Smooth muscle cell of the brain vasculature (primary cell): ENCODE data around the gene OR7A5.
A peak's percentile ranks its signal among the peaks of the same experiment; 100 is the strongest.
"Not testable (repeated sequence)": the region's sequence is repeated elsewhere in the genome, so short reads cannot be mapped to it uniquely, and the experiment has no call there.

ENCODE experiments used
- DNase-seq: peaks from one replicate; pipeline ENCODE4 v3.0.0-alpha.2; 2012; ENCODE audit warnings: low read depth, low spot score

Gene OR7A5

DNA sequence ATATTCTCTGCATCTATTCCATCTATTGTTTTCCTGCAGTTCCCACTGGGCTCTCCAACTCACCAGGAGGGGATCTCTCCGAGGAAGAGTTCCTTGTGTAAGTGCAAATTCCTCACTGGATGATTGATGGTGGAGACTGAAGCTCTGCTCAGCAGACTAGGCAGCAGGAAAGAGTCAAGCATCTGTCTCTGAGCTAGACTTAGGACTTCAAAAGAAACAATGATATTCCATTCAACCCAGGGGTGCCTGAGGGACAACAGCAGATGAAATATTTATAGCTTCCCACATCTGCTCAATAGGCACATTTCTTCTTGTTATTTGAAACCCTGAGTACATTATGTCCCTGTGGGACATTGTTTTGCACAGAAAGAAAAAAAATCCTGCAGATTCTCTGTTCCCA is at the start of gene OR7A5, which contains the start of gene OR7C1:
OR7A5 (minus strand) TSS at position 175 of the 400 bp plus-strand sequence. CDS start 6,944 bp downstream, outside the sequence.
OR7C1 (minus strand) TSS at position 175 of the 400 bp plus-strand sequence. CDS start 35,049 bp downstream, outside the sequence.
- peak; percentile 3 for DNase-seq

DNA sequence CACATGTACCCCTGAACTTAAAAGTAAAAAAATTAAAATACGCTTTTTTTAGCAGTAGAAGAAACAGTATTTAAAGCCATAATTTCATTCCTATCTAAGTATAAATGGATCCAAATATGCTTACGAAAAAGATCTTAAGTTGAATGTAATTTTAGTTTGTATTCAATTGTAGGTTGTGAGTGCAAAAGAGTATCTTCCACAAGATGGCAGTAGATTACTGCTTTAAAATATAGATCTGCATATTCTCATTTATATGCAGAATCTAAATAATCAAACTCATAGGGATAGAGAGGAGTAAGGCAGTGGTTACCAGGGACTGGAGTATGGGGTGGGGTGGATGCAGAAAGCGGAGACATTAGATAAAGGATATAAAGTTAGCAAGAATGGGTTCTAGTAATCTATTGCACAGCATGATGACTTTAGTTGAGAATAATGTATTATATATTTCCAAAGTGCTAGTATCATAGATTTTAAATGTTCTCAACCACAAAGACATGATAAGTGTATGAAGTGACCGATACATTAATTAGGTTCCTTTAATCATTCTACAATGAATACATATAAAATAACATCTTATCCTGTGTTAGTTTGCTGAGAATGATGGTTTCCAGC is 36.7 kb upstream of the OR7A5 start:
- no peak for DNase-seq

DNA sequence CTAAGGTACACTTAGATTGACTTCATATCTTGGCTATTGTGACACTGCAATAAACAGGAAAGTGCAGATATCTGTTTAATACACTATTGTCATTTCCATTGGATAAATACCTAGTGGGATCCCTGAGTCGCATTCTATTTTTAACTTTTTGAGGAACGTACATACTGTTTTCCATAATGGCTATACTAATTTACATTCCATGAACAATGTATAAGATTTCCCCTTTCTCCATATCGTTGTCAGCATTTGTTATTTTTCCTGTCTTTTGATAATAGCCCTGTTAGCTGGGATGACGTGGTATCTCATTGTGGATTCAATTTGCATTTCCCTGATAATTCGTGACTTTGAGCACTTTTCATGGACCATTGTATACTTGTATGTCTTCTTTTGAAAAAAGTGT is 33.5 kb upstream of the OR7A5 start:
- DNase-seq, result no peak

DNA sequence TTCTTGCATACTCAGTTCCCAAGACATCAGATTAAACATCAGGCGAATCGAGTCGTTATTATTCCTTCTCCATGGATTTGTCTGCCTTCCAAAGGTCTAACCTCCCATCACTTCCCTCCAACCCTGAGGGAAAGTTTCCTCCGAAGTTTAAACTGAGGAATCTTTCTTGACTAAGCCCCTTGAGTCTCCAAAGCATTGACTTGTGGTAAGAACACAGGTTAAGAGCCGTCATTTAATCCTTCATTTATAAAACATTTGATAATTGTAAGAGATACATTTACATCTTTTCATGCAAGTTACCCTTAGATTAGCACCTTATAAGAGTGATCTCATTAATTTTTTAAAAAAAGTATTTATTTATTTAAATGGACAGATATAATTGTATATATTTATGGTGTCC is 13.8 kb upstream of the OR7A5 start, which contains the start of gene OR7A10:
OR7A10 (minus strand) TSS at position 101 of the 400 bp plus-strand sequence. CDS start 7,045 bp downstream, outside the sequence.
- DNase-seq, result no peak

DNA sequence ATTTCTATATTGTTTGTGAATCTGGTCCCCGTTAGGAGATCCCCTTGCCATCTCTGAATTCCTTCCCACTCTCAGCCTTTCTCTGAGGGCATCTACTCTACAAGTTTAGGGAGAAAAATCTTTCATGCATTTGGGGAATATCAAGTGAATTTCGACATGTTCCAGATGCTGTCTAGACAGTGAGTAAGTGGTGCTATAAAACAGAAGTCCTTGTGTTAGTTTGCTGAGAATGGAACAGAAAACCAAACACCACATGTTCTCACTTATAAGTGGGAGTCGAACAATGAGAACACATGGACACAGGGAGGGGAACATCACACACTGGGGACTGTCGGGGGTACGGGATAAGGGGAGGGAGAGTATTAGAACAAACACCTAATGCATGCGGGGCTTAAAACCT is 8.6 kb upstream of the OR7A5 start:
- DNase-seq, result no peak

DNA sequence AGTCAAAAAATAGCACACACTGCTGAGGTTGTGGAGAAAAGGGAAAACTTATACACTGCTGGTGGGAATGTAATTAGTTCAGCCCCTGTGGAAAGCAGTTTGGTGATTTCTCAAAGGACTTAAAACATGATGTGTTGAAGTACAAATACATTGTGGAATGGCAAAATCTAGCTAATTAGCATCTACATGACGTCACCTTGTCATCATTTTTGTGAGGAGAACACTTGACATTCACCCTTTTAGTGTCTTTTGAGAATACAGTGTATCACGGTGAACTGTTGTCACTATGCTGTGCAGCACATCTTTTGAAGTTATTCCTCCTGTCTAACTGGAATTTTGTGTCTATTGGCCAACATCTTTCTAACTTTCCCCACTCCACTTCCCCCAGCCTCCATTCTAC is 8.2 kb upstream of the OR7A5 start:
- no peak for DNase-seq

DNA sequence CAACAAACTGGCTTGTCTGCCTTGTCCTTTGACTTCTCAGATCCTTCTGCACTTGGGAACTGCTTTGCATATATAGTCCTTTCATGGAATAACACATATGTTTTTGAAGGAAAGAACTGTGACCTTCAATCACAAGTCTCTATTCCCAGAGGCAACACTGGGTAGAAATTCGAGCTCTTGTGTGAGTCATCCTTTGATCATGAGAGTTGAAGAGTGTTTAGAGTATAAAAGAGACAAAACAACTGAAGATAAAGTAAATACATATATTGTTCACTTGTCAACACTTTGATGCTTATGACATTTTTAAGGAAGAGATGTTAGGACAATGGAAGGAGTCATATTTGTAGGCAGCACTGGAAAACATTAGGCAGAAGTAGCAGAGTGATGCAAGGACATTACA is 5.2 kb upstream of the OR7A5 start:
- DNase-seq, result no peak

DNA sequence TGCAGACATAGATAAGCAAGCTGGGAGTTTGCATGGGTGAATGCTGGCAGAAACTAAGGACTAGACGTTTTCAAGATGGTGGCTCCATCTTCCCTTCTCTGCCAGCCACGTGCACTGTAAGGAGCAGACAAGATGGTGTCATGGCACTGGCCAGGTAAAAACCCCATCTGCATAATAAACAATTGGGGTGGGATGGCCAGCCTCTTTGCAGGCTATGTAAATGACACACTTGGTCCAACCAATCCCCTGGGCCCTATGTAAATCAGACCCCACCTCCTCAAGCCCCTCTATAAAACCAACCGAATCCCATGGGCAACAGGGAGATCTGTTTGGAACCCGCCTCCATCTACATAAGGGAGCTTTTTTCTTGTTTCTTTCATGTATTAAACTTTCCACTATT is 2.4 kb upstream of the OR7A5 start:
- DNase-seq, result no peak

DNA sequence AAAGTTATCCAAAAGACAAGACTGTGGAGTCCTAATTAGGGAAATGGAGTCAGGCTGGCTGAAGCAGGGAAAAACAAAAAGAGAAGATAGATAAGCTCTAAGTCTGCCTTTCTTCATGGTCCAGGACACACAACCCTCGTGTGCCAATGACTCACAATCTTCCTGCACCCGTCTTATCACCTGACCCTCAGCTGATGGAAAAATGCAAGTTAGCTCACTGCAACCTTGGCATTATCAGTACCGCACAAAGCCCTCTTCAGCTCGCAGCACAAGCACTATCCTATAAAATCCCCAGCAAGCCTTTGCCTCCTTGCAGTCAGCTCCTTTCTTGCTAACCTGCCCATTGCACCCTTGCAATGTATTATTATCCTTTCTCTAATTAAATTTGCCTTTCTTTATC is 4.3 kb downstream of the OR7A5 start:
- DNase-seq, result no peak

DNA sequence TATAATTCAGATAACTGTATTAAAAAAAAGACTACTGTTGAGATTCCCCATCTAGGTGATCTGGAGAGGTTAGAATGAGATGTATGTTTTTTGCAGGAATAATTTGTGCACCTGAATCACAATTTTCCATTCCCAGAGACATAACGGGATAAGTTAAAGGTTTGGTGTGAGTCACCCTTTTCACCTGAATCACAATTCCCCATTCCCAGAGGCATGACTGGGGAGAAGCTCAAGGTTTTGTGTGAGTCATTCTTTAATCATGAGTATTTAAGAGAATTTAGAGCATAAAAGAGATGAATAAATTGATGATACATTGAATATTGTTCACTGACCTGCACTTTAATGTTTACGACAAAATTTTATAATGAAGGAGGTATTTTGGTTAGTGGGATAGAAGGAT is 9.0 kb downstream of the OR7A5 start:
- DNase-seq, result no peak

DNA sequence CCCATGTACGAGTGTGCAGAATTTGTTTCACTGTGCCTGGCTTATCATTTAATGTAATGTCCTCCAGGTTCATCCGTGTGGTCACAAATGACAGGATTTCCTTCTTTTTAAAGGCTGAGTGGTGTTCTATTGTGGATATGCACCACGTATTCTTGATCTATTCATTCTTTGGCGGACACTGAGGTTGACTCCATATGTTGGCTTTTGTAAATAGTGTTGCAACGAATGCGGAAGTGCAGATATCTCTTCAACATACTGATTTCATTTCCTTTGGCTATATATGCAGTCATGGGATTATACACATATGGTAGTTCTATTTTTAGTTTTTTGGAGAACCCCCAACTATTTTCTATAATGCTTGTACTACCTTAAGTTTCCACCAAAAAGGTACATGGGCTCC is 13.0 kb downstream of the OR7A5 start:
- no peak for DNase-seq

DNA sequence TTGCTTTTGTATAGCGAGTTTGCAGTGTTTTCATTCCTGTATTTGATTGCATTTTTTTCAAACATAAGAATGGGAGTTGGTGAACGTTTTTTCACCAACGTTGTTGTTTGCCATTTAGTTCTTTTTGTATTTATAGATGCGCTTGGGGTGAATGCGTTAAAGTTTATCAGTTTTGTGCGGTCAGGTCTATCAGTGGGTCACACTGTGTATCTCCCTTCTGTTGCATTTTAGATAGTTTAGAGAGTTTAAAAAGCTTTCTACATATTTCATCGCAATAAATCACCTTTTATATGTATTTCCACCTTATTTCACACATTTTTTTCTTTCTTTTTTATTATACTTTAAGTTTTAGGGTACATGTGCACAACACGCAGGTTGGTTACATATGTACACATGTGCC is 16.4 kb downstream of the OR7A5 start:
- no peak for DNase-seq

DNA sequence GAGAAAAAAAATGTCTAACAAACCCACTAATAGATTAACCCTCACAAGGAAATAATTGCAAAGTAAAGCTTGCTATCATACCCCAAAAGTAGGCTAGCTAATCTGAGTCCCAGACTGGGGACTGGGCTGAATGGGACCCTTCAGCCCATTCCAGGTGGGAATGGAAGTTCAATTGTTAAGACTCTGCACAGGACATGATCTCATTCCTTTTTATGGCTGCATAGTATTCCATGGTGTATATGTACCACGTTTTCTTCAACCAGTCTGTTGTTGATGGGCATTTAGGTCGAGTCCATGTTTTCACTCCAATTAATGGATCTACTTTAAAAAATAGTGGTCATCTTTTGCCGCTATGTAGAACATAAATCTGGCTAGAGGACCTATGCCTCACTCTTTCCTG is 17.9 kb downstream of the OR7A5 start:
- no peak for DNase-seq

DNA sequence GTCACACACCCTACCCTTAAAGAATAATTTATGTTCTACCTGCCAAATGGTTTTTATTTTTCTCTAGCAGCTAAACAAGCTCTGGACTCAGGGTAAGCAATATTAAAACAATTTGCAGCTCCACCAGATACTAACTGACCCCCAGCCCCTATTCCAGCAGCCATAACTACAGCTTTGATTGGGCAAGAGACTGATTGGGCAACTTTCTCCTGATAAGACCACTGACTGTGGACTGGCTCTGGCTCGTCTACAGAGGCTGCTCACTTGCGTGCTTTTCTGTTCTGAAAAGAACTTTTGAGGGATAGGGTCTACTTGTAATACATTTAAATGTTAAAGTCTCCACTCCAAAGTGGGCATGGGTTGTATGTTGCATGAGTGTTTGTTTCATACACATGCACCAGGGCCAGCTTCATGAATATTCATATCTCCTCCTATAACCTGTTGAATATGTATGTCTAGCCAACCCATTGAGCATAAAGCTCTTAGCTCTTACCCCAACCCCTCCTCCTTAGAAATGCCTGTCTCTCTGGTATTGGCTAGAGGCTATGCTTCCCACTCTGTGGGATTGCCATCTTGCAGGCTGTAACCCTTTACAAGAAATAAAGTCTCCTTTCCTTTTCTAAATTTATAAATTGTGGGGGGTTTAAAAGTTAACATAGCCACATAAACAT is 19.9 kb downstream of the OR7A5 start:
- DNase-seq, result no peak

DNA sequence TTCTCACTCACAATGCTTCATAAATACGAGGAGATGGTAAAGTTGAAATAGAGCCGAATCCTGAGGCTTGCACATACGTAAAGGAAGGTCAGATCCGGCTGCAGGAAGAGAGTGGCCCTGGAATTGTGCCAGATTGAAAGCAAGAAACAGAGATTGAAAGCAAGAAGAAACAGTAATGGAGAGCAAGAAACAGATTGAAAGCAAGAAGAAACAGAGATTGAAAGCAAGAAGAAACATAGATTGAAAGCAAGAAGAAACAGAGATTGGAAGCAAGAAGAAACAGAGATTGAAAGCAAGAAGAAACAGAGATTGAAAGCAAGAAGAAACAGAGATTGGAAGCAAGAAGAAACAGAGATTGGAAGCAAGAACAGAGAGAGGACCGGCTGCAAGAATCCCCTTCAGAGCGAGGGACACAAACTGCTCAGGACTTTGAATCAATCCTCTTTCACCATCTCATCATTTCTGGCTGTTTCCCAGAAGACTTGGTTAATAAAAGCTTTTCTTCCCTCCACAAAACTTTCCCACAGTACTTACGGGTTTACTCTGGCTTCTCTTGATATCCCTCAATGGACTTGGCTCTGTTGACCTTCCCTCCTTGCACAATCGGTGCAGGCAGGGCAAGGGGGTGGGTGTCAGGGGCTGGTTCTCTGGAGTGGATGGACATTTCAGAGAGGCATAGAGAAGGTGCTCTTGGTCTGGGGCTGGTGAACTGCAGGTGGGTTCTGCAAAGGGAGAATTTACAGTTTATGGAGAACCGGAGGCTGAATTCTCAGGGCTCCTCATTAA is 25.5 kb downstream of the OR7A5 start:
- no peak for DNase-seq

DNA sequence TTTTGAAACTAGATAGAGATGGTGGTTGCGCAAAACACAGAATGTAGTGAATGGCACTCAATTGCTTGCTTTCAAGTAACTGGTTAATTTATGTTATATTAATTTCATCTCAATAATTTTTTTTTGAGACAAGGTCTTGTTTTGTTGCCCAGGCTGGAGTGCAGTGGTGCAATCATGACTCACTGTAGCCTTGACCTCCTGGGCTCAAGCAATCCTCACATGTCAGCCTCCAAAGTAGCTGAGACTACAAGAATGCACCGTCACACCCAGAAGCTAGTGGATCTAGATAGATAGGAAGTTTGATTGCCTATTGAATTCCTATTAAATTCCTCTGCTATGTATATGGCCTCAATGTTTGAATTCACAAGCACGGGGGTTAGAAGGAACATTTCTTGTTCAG is 30.2 kb downstream of the OR7A5 start:
- no peak for DNase-seq

DNA sequence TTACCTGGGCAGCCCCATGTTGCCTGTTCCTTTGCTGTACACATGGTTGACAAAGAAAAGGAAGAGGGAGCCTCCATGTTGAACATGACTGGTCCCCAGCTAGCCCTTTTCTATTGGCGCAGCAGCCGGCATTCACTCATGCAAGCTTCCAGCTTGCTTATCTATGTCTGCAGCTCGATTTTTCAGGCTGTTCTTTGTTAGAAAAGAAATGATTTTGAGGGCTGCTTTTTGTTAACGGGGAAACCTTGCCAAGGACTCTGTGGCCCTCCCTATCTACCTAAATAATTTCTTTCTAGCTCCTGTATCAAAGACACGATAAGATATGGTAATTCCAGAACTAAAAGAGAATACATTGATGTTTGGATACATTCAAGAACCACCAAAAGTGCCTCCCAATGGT is 36.2 kb downstream of the OR7A5 start:
- DNase-seq, result no peak

DNA sequence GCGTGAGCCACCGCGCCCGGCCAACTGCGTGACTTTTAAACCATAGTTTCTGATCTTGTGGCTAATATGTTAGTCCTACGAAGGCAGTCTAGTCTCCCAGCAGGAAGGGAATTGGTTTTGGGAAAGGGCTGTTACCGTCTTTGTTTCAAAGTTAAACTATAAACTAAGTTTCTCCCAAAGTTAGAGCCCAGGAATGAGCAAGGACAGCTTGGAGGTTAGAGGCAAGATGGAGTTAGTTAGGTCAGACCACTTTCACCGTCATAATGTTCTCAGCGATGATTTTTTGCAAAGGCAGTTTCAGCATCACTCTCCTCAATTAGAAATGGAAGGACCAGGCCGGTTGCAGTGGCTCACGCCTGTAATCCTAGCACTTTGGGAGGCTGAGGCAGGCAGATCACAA is 39.0 kb downstream of the OR7A5 start:
- no peak for DNase-seq

DNA sequence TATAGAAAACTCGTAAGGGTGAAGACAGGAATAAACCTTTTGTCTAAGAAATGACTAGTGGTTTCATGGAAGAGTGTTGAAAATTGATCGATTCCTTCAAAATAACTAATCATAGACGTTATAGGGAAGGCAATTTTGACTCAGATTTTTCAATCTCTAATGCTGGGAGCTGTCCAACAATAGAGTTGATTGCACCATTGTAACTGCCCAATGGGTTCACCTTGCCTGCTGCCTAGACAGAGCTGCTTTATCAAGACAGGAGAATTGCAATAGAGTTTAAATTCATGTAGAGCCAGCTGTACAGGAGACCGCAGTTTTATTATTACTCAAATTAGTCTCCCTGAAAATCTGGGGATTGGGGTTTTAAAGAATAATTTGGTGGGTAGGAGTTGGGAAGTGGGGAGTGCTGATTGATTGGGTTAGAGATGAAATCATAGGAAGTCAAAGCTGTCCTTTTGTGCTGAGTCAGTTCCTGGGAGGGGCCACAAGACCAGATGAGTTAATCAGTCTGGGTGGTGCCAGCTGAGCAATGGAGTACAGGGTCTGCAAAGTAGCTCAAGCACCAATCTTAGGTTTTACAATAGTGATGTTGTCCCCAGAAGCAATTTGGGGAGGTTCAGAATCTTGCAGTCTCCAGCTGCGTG is 39.8 kb downstream of the OR7A5 start:
- DNase-seq, result no peak

DNA sequence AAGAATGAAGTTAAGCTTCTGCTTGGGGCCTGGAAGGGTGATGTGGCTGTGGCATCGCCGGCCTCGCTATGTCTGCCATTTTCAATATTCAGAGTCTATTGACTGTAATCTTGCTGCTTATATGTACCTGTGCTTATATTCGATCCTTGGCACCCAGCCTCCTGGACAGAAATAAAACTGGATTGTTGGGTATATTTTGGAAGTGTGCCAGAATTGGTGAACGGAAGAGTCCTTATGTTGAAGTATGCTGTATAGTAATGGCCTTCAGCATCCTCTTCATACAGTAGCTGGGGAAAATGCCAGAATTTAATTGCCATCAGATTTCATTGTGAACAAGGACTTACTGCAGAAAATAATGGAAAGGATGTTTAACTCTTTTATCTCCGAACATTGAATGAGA is 42.7 kb downstream of the OR7A5 start:
- not testable (repeated sequence) for DNase-seq

DNA sequence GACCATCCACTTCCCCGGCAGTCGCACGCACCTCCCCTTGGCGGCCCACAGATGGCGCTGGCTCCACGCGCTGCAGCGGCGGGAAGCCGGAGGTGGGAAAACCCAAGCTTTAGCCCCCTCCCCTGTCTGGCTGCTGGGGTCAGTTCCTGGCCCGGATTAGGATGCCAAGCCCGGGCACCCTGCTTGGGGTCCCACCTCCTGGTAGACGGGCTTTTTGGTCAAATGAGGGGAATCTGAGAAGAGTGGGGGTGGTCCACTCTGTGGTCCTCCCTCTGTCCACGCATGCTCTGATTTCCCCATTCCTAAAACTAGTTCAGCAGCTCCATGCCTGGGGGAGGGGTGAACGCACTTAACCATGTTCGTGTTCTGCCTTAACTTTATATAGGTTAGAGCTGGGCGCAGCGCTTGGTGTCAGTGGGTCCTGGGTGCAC is 48.5 kb downstream of the OR7A5 start:
- no peak for DNase-seq
